ENCODE data around the gene BNIP3. TPM values are rescaled to one million over a fixed set of nuclear protein-coding genes. Genes with fewer than 3 reads are reported as not detected.

Gene BNIP3
- total and polyA plus RNA-seq, 2 of the 13 experiments (the other 11 are each of a cell fraction or from before 2014, with no cell fraction given): 73.7 to 223 TPM

DNA sequence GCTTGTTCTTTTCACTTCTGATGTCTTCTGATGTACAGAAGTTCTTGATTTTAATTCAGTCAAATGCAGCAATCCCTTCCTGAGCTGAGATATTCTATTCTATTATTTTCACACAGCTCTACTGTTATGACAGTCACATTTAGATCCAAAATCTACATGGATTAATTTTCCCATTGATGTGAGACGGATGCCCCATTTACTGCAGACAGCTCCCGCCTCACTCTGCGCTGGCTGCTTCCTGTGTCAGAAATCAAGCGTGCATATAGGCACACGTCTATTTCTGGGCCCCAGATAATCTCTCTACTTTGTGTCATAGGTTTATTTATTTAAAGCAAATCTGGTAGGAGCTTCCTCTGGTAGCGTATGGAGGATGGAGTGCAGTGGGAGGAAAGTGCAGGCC lies 6.7 kb downstream of the BNIP3 start:
- intact Hi-C loops (cut with micrococcal nuclease; ENCODE audit: unreplicated experiment) (loop anchor here (5.0 kb wide), 1 partner anchor 73 kb away; the partner anchor contains the start of gene PPP2R2D), in situ Hi-C loops (cut with HindIII; ENCODE audit: extremely low pct_ligation_motif_present, low pct_unique_long_range_greater_than_20kb) (loop anchor here (5.0 kb wide), 1 partner anchor 47 kb away; no protein-coding TSS in a partner anchor)
- Histone ChIP-seq H2AFZ (ENCODE audit: low read length) (no peak overlapping the region), H4K20me1 (ENCODE audit: insufficient read depth, low read length) (peaks cover 100% of the 10 kb centered on the region), H3K79me2 (ENCODE audit: insufficient read depth, low read length) (peaks cover 91% of the 10 kb centered on the region), H3K27ac (ENCODE audit: extremely low read length, insufficient read depth, low read length) (no peak overlapping the region), H3K9me3 (ENCODE audit: low read length) (no peaks in the 10 kb centered on the region), H3K27me3 (ENCODE audit: control insufficient read depth in 1 of 2, insufficient read depth in 2 of 2, low read length in 2 of 2) (no peaks in the 10 kb centered on the region; a peak in 1 of 5 replicates), H3K36me3 (replicated peaks in 1 of 2; ENCODE audit: control insufficient read depth in 1 of 2, insufficient read depth in 2 of 2, low read length in 2 of 2) (peaks cover 25 to 71% of the 10 kb centered on the region in 2 experiments), H3K4me2 (ENCODE audit: low read depth, low read length) (no peak overlapping the region), H3K4me3 (replicated peaks in 1 of 3; ENCODE audit: insufficient read depth in 1 of 3, low read depth in 2 of 3, low read length in 3 of 3) (no peak overlapping the region), H3K4me1 (ENCODE audit: insufficient read depth, low read length) (peaks cover 64% of the 10 kb centered on the region), H3K9ac (ENCODE audit: insufficient read depth, low read depth, low read length) (peak overlapping the region; percentile 1; the same call in 1 of the 2 replicates)
- CTCF ChIA-PET (ENCODE audit: low intra/inter-chr PET ratio, low total read pairs): no interaction called here
- TF ChIP-seq RARA (CRISPR knock-in tag; IDR thresholded peaks at IDR 0.05): no peak
- TF ChIP-seq, protein P1, sequence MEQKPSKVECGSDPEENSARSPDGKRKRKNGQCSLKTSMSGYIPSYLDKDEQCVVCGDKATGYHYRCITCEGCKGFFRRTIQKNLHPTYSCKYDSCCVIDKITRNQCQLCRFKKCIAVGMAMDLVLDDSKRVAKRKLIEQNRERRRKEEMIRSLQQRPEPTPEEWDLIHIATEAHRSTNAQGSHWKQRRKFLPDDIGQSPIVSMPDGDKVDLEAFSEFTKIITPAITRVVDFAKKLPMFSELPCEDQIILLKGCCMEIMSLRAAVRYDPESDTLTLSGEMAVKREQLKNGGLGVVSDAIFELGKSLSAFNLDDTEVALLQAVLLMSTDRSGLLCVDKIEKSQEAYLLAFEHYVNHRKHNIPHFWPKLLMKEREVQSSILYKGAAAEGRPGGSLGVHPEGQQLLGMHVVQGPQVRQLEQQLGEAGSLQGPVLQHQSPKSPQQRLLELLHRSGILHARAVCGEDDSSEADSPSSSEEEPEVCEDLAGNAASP (CRISPR knock-in tag; IDR thresholded peaks at IDR 0.05; ENCODE audit: borderline replicate concordance): no peak
- DNase-seq (ENCODE audit: low spot score) (no peak), FAIRE-seq (no peak), ATAC-seq (no peak)
- WGBS (ENCODE audit: low lambda C conversion rate): 91% methylated on average over 6 of the region's 6 CpGs
- POLR2A ChIA-PET: no interaction called here
- BruUV-seq (replicated peaks): no TSS peak

DNA sequence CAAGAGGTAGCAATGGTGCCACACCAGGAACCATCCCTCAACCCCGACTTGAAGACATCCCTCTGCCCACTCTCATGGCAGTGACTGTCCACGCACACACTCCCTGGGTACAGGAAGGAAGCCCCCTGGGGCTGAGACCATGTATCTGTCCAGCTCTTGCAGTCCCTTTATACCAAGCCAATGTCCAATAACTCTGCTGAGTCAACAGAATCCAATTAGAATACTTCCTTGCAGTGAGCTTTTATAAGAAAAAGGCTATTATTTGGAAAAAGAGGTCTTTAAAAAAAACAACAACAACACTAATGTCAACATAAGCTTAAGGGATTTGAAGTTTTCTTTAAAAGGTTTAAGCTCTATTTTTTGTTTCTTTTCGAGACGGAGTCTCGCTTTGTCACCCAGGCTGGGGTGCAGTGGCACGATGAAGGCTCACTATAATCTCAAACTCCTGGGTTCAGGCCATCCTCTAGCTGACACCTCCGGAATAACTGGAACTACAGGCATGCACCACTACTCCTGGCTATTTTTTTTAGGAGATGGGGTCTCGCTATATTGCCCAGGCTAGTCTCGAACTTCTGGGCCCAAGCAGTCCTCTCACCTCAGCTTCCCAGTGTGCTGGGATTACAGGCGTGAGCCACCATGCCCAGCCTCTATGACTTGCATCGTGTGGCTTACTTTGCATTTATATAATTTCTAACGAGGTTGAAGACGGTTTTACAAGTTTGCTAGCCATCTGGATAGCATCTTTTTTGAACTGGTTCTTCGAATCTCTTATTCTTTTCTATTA lies 7.5 kb downstream of the BNIP3 start:
- Histone ChIP-seq H2AFZ (ENCODE audit: low read length) (no peak overlapping the region), H3K9me3 (ENCODE audit: low read length) (no peaks in the 10 kb centered on the region), H3K27me3 (ENCODE audit: control insufficient read depth in 1 of 2, insufficient read depth in 2 of 2, low read length in 2 of 2) (no peaks in the 10 kb centered on the region; a peak in 1 of 5 replicates), H3K79me2 (ENCODE audit: insufficient read depth, low read length) (peaks cover 83% of the 10 kb centered on the region), H3K4me2 (ENCODE audit: low read depth, low read length) (no peak overlapping the region), H3K27ac (ENCODE audit: extremely low read length, insufficient read depth, low read length) (no peak overlapping the region), H4K20me1 (ENCODE audit: insufficient read depth, low read length) (peaks cover 99% of the 10 kb centered on the region), H3K4me3 (replicated peaks in 1 of 3; ENCODE audit: insufficient read depth in 1 of 3, low read depth in 2 of 3, low read length in 3 of 3) (no peak overlapping the region), H3K36me3 (replicated peaks in 1 of 2; ENCODE audit: control insufficient read depth in 1 of 2, insufficient read depth in 2 of 2, low read length in 2 of 2) (peaks cover 30 to 77% of the 10 kb centered on the region in 2 experiments), H3K9ac (ENCODE audit: insufficient read depth, low read depth, low read length) (no peak overlapping the region), H3K4me1 (ENCODE audit: insufficient read depth, low read length) (peaks cover 60% of the 10 kb centered on the region)
- TF ChIP-seq MIXL1 (CRISPR knock-in tag; IDR thresholded peaks at IDR 0.05) (no peak), SMARCE1 (IDR thresholded peaks at IDR 0.05; ENCODE audit: borderline replicate concordance) (no peak), HDAC2 (CRISPR knock-in tag; IDR thresholded peaks at IDR 0.05) (no peak), ZNF121 (CRISPR knock-in tag; IDR thresholded peaks at IDR 0.05) (peak; percentile 41; the same call in 1 of the 2 replicates), ZBTB42 (CRISPR knock-in tag; IDR thresholded peaks at IDR 0.05) (no peak), ZKSCAN8 (CRISPR knock-in tag; IDR thresholded peaks at IDR 0.05; ENCODE audit: borderline replicate concordance) (no peak), POLR2AphosphoS5 (IDR thresholded peaks at IDR 0.05; ENCODE audit: low read depth, low read length) (peak; percentile 17; the same call in 1 of the 2 replicates), MAFF (IDR thresholded peaks at IDR 0.05; ENCODE audit: low read depth, low read length) (peak; percentile 73), ZNF34 (CRISPR knock-in tag; IDR thresholded peaks at IDR 0.05; ENCODE audit: borderline replicate concordance) (no peak), MAFK (conservative IDR thresholded peaks at IDR 0.05 in 1 of 2, IDR thresholded peaks at IDR 0.05 in 1 of 2; ENCODE audit: low read length in 2 of 2) (peak; percentile 75 to 86)
- TF ChIP-seq, protein P2, sequence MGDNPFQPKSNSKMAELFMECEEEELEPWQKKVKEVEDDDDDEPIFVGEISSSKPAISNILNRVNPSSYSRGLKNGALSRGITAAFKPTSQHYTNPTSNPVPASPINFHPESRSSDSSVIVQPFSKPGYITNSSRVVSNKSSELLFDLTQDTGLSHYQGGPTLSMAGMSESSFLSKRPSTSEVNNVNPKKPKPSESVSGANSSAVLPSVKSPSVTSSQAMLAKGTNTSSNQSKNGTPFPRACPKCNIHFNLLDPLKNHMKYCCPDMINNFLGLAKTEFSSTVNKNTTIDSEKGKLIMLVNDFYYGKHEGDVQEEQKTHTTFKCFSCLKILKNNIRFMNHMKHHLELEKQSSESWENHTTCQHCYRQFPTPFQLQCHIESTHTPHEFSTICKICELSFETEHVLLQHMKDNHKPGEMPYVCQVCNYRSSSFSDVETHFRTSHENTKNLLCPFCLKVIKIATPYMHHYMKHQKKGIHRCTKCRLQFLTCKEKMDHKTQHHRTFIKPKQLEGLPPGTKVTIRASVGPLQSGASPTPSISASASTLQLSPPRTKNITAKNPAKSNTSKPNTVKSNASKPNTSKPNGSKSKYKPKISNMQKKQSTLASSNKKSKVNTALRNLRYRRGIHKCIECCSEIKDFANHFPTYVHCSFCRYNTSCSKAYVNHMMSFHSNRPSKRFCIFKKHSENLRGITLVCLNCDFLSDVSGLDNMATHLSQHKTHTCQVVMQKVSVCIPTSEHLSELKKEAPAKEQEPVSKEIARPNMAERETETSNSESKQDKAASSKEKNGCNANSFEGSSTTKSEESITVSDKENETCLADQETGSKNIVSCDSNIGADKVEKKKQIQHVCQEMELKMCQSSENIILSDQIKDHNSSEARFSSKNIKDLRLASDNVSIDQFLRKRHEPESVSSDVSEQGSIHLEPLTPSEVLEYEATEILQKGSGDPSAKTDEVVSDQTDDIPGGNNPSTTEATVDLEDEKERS (CRISPR knock-in tag; IDR thresholded peaks at IDR 0.05): no peak
- 95% methylated on average over 14 of the region's 14 CpGs for WGBS (ENCODE audit: low lambda C conversion rate)
- FAIRE-seq (no peak), ATAC-seq (no peak), DNase-seq (ENCODE audit: low spot score) (no peak)
- ChIA-PET CTCF (ENCODE audit: low intra/inter-chr PET ratio, low total read pairs) (no interaction called here), POLR2A (no interaction called here)
- in situ Hi-C loops (cut with HindIII; ENCODE audit: extremely low pct_ligation_motif_present, low pct_unique_long_range_greater_than_20kb): no loop called here
- BruUV-seq (replicated peaks): no TSS peak
- intact Hi-C loops (cut with micrococcal nuclease; ENCODE audit: unreplicated experiment): no loop called here

Data from HepG2 (cell line).